Thyroid gland (tissue), 4 donors: ENCODE results near the gene MYBL2. TPM values are rescaled to one million over a fixed set of nuclear protein-coding genes. Genes with fewer than 3 reads are reported as not detected.

Source experiments
- DNase-seq, 2 donors: peaks; one replicate each; pipeline ENCODE4 v3.0.0-alpha.2; 2019
- H3K27ac ChIP-seq, 3 donors: fragments of 200-600 bp; sonication (generic); 1 replicate in 2 of 3; 2 replicates in 1 of 3; pipeline ENCODE4 v1.5.1; 2016 to 2019; ENCODE audit warnings: mild to moderate bottlenecking in 1 of 3, moderate library complexity in 1 of 3
- H3K27me3 ChIP-seq: fragments of 200-600 bp; sonication (generic); one replicate; pipeline ENCODE4 v1.5.1; 2019
- H3K36me3 ChIP-seq, 2 donors: fragments of 200-600 bp; sonication (generic); one replicate each; pipeline ENCODE4 v1.5.1; 2016 to 2019
- H3K4me1 ChIP-seq, 2 donors: fragments of 200-600 bp; sonication (generic); one replicate each; pipeline ENCODE4 v1.5.1; 2017 to 2019
- H3K4me3 ChIP-seq, 3 donors: fragments of 200-600 bp; sonication (generic); replicated peaks in 1 of 3; 1 replicate in 2 of 3; 2 replicates in 1 of 3; pipeline ENCODE4 v1.5.1; 2016; ENCODE audit warnings: mild to moderate bottlenecking in 1 of 3
- H3K9me3 ChIP-seq: fragments of 200-600 bp; sonication (generic); one replicate; pipeline ENCODE4 v1.5.1; 2017
- CTCF ChIP-seq, 6 experiments: fragments of 200-600 bp in 3 of 6; fragments of 450-650 bp in 3 of 6; sonication (generic) in 3 of 6; IDR thresholded peaks; one replicate each; pipeline ENCODE4 v1.5.1; 2016 to 2019; ENCODE audit warnings: antibody characterized with exemption in 6 of 6, mild to moderate bottlenecking in 2 of 6, inconsistent platforms in 1 of 6, moderate library complexity in 1 of 6
- POLR2A ChIP-seq, 2 donors: fragments of 450-650 bp; IDR thresholded peaks; one replicate each; pipeline ENCODE4 v1.6.1; 2017; ENCODE audit warnings: antibody characterized with exemption in 2 of 2, mild to moderate bottlenecking in 2 of 2, moderate library complexity in 1 of 2
- WGBS, 2 donors: methylation state at CpG; one replicate each; pipeline ENCODE4 v1.1.5; 2017; 5-methylcytosine and 5-hydroxymethylcytosine counted together
- intact Hi-C: fragments of 100-400 bp; cut with DNase I; formaldehyde crosslinking; loops from one replicate; pipeline ENCODE4 v1.15.1; 2023
- total RNA-seq, 4 donors: library from RNA; depleted of rRNA; stranded (reverse); fragments of >200 nt; gene quantifications; one replicate each; pipeline ENCODE4 v1.2.3, GENCODE V29; 2016

Gene MYBL2
- total RNA-seq, 4 donors from 2014 or later = 0.22 to 0.54 (median 0.46) TPM; not detected in 1

- WGBS, 2 donors = 77 to 93% methylated on average over 2 of the region's 2 CpGs
- DNase-seq = no peak
Observed at GRCh38 chr20:43670423-43670822, 3.5 kb downstream of the MYBL2 start.

GRCh38 chr20:43676368-43676767 lies 9.5 kb downstream of the MYBL2 start:
- TF ChIP-seq POLR2A (IDR thresholded peaks at IDR 0.05) = no peak
- no peak for TF ChIP-seq CTCF (IDR thresholded peaks at IDR 0.05)
- DNase-seq = no peak

More at GRCh38 chr20:43670423-43670822, 3.5 kb downstream of the MYBL2 start:
- Histone ChIP-seq H3K27ac (no peak overlapping the region), H3K27me3 (peaks cover 14% of the 10 kb centered on the region), H3K4me1 (peaks cover 0 to 15% of the 10 kb centered on the region in 2 donors), H3K36me3 (no peaks in the 10 kb centered on the region), H3K4me3 (no peak overlapping the region), H3K9me3 (no peaks in the 10 kb centered on the region)
- TF ChIP-seq CTCF (IDR thresholded peaks at IDR 0.05) = no peak
- no peak for TF ChIP-seq POLR2A (IDR thresholded peaks at IDR 0.05)
- intact Hi-C loops = no loop called here

GRCh38 chr20:43680981-43681380 lies 14.1 kb downstream of the MYBL2 start:
- WGBS, 2 donors = 82 to 88% methylated on average over 7 of the region's 7 CpGs
- H3K36me3 ChIP-seq = no peaks in the 10 kb centered on the region
- intact Hi-C loops = no loop called here
- TF ChIP-seq CTCF (IDR thresholded peaks at IDR 0.05) (no peak), POLR2A (IDR thresholded peaks at IDR 0.05) (no peak)
- no peak overlapping the region for H3K27ac ChIP-seq
- DNase-seq = no peak
- H3K4me1 ChIP-seq = no peaks in the 10 kb centered on the region
- H3K27me3 ChIP-seq = no peaks in the 10 kb centered on the region
- H3K9me3 ChIP-seq = no peaks in the 10 kb centered on the region
- H3K4me3 ChIP-seq = no peak overlapping the region

More at GRCh38 chr20:43676368-43676767, 9.5 kb downstream of the MYBL2 start:
- 93 to 97% methylated on average over 5 of the region's 5 CpGs for WGBS, 2 donors
- intact Hi-C loops = no loop called here
- no peaks in the 10 kb centered on the region for H3K27me3 ChIP-seq
- H3K4me3 ChIP-seq = no peak overlapping the region
- no peaks in the 10 kb centered on the region for H3K4me1 ChIP-seq
- H3K9me3 ChIP-seq = no peaks in the 10 kb centered on the region
- no peaks in the 10 kb centered on the region for H3K36me3 ChIP-seq
- H3K27ac ChIP-seq = no peak overlapping the region

GRCh38 chr20:43681468-43681942 lies 14.6 kb downstream of the MYBL2 start:
- no peaks in the 10 kb centered on the region for H3K36me3 ChIP-seq
- H3K4me1 ChIP-seq = no peaks in the 10 kb centered on the region
- H3K27ac ChIP-seq = no peak overlapping the region
- TF ChIP-seq CTCF (IDR thresholded peaks at IDR 0.05) (no peak), POLR2A (IDR thresholded peaks at IDR 0.05) (no peak)
- H3K4me3 ChIP-seq = no peak overlapping the region
- no peaks in the 10 kb centered on the region for H3K9me3 ChIP-seq
- 40 to 66% methylated on average over 5 to 8 of the region's 8 CpGs for WGBS, 2 donors
- DNase-seq = peak; percentile 6 to 12
- intact Hi-C loops = no loop called here
- H3K27me3 ChIP-seq = no peaks in the 10 kb centered on the region

GRCh38 chr20:43681991-43682410 lies 15.1 kb downstream of the MYBL2 start:
- 61 to 82% methylated on average over 2 of the region's 2 CpGs for WGBS, 2 donors
- Histone ChIP-seq H3K9me3 (no peaks in the 10 kb centered on the region), H3K4me1 (no peaks in the 10 kb centered on the region), H3K36me3 (no peaks in the 10 kb centered on the region), H3K27ac (no peak overlapping the region), H3K27me3 (no peaks in the 10 kb centered on the region), H3K4me3 (no peak overlapping the region)
- intact Hi-C loops = no loop called here
- no peak for DNase-seq
- no peak for TF ChIP-seq CTCF (IDR thresholded peaks at IDR 0.05)
- TF ChIP-seq POLR2A (IDR thresholded peaks at IDR 0.05) = no peak
